Smooth muscle cell of the coronary artery (primary cell): ENCODE measurements around the gene THUMPD3. TPM values are rescaled to one million over a fixed set of nuclear protein-coding genes. Genes with fewer than 3 reads are reported as not detected.

Experiments used
- total RNA-seq: library from RNA; depleted of rRNA; stranded (reverse); fragments of >200 nt; gene quantifications from 2 replicates; pipeline ENCODE4 v1.2.3, GENCODE V29; 2014; ENCODE audit warnings: low replicate concordance

Gene THUMPD3, protein sequence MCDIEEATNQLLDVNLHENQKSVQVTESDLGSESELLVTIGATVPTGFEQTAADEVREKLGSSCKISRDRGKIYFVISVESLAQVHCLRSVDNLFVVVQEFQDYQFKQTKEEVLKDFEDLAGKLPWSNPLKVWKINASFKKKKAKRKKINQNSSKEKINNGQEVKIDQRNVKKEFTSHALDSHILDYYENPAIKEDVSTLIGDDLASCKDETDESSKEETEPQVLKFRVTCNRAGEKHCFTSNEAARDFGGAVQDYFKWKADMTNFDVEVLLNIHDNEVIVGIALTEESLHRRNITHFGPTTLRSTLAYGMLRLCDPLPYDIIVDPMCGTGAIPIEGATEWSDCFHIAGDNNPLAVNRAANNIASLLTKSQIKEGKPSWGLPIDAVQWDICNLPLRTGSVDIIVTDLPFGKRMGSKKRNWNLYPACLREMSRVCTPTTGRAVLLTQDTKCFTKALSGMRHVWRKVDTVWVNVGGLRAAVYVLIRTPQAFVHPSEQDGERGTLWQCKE
- total RNA-seq = 44.9 and 76.5 TPM in 2 replicates

GRCh38 chr3:9362731-9363530 lies at the start of gene THUMPD3:
TSS of gene THUMPD3 (plus strand) at chr3:9363054. CDS start at chr3:9365069, 2,015 bp downstream.

DNA sequence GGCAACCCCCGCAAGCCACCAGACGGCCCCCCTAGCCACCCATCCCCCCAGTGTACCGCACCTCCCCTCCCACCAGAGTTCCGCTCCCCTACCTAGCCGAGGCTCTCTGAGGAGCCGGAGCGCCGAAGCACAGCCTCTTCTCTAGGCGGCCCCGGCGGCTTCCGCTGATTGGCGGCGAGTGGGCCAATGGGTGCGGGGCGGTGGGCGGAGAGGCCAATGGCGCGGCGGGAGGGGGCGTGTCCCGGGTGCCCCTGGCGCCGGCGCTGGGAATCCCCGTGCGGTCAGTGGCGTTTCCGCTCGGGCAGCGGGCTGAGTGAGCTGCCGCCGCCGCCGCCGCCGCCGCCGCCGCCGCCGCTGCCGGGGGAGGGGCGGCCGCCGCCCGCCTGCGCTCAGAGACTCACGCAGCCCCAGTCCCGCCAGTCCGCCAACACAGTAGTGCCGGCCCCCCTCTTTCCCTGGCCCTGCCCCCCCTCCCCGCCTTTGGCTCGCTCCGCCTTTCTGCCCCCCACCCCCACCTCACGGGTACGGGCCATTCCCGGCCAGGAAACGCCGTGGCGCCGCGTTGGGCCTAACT lies 34.6 kb downstream of the THUMPD3 start, which contains the start of gene SETD5:
Gene SETD5, plus strand, starts transcription at position 284 of the 574 bp plus-strand sequence. CDS start 31,324 bp downstream, outside the sequence.

Other genes with a start within 250 kb of the THUMPD3 start
- gene SRGAP3, start 113.4 kb upstream of the THUMPD3 start, total RNA-seq = 1.4 and 5.5 TPM in 2 replicates
- 31.4 and 37.2 TPM in 2 replicates for gene SETD5, start 34.6 kb downstream of the THUMPD3 start, total RNA-seq
- gene LHFPL4, start 190.8 kb downstream of the THUMPD3 start, total RNA-seq = 0.12 TPM in 1 of 2 replicates, not detected in the other